ENCODE results near the gene KSR1.
A peak's percentile ranks its signal among the peaks of the same experiment; 100 is the strongest.
"Not testable (repeated sequence)": the region's sequence is repeated elsewhere in the genome, so short reads cannot be mapped to it uniquely, and the experiment has no call there.

KSR1 gene

GRCh38 chr17:27621942-27622559 is 165.8 kb downstream of the KSR1 start:
- DNase-seq: no peak

GRCh38 chr17:27622986-27623385 is 166.7 kb downstream of the KSR1 start:
- DNase-seq: no peak

- no peak for DNase-seq
Observed at GRCh38 chr17:27623614-27624013, 167.4 kb downstream of the KSR1 start.

GRCh38 chr17:27624539-27624938 is 168.3 kb downstream of the KSR1 start:
- no peak for DNase-seq

GRCh38 chr17:27625856-27626255 is 169.6 kb downstream of the KSR1 start:
- no peak for DNase-seq

GRCh38 chr17:27627514-27627913 is 171.3 kb downstream of the KSR1 start:
- DNase-seq: no peak

GRCh38 chr17:27628376-27628775 is 172.1 kb downstream of the KSR1 start:
- DNase-seq: no peak

- DNase-seq: not testable (repeated sequence)
Observed at GRCh38 chr17:27629260-27629659, 173.0 kb downstream of the KSR1 start.

- peak; percentile 26 for DNase-seq
Observed at GRCh38 chr17:27630607-27631410, 174.6 kb downstream of the KSR1 start, which contains the start of gene LGALS9. TSS of gene LGALS9 (plus strand) at chr17:27631188. CDS start at chr17:27631266, 78 bp downstream.

GRCh38 chr17:27631411-27631760 is 175.1 kb downstream of the KSR1 start:
- no peak for DNase-seq

GRCh38 chr17:27631897-27632725 is 175.9 kb downstream of the KSR1 start:
- DNase-seq: no peak

GRCh38 chr17:27632766-27633165 is 176.5 kb downstream of the KSR1 start:
- not testable (repeated sequence) for DNase-seq

- DNase-seq: no peak
Observed at GRCh38 chr17:27633312-27634025, 177.2 kb downstream of the KSR1 start.

- DNase-seq: no peak
Observed at GRCh38 chr17:27634026-27634335, 177.7 kb downstream of the KSR1 start.

- DNase-seq: no peak
Observed at GRCh38 chr17:27634776-27635175, 178.5 kb downstream of the KSR1 start.

GRCh38 chr17:27635275-27635823 is 179.1 kb downstream of the KSR1 start:
- no peak for DNase-seq

GRCh38 chr17:27636005-27636520 is 179.8 kb downstream of the KSR1 start:
- not testable (repeated sequence) for DNase-seq

GRCh38 chr17:27637818-27638217 is 181.6 kb downstream of the KSR1 start:
- not testable (repeated sequence) for DNase-seq

- not testable (repeated sequence) for DNase-seq
Observed at GRCh38 chr17:27638415-27638914, 182.2 kb downstream of the KSR1 start.

- DNase-seq: no peak
Observed at GRCh38 chr17:27640790-27641189, 184.5 kb downstream of the KSR1 start.

GRCh38 chr17:27644586-27644985 is 188.3 kb downstream of the KSR1 start:
- no peak for DNase-seq

GRCh38 chr17:27645621-27646020 is 189.4 kb downstream of the KSR1 start:
- not testable (repeated sequence) for DNase-seq

Measured in activated CD4-positive, alpha-beta T cell treated with anti-CD3 and anti-CD28 coated beads for 1 hour (primary cell).